Endometrial microvascular endothelial cells (primary cell): ENCODE data around the gene LDLRAD4. TPM values are rescaled to one million over a fixed set of nuclear protein-coding genes. Genes with fewer than 3 reads are reported as not detected.
"Not testable (repeated sequence)": the region's sequence is repeated elsewhere in the genome, so short reads cannot be mapped to it uniquely, and the experiment has no call there.

ENCODE experiments used
- in situ Hi-C: cut with HindIII; loops from 2 replicates; pipeline ENCODE4 v1.10.0; 2017; ENCODE audit warnings: low sequenced_read_pairs, low pct_unique_long_range_greater_than_20kb; ENCODE audit errors: inconsistent ontology term
- total RNA-seq: library from RNA; depleted of rRNA; stranded (reverse); fragments of >200 nt; gene quantifications from one replicate; pipeline ENCODE4 v1.2.3, GENCODE V29; 2015; ENCODE audit errors: inconsistent ontology term

The LDLRAD4 gene
- total RNA-seq, 1 donor from 2014 or later, result 0.93 TPM

DNA sequence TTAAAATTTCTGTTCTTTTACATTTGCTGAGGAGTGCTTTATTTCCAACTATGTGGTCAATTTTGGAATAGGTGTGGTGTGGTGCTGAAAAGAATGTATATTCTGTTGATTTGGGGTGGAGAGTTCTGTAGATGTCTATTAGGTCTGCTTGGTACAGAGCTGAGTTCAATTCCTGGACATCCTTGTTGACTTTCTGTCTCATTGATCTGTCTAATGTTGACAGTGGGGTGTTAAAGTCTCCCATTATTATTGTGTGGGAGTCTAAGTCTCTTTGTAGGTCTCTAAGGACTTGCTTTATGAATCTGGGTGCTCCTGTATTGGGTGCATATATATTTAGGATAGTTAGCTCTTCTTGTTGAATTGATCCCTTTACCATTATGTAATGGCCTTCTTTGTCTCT, 127.9 kb downstream of the LDLRAD4 start:
- in situ Hi-C loops, result not testable (repeated sequence)

DNA sequence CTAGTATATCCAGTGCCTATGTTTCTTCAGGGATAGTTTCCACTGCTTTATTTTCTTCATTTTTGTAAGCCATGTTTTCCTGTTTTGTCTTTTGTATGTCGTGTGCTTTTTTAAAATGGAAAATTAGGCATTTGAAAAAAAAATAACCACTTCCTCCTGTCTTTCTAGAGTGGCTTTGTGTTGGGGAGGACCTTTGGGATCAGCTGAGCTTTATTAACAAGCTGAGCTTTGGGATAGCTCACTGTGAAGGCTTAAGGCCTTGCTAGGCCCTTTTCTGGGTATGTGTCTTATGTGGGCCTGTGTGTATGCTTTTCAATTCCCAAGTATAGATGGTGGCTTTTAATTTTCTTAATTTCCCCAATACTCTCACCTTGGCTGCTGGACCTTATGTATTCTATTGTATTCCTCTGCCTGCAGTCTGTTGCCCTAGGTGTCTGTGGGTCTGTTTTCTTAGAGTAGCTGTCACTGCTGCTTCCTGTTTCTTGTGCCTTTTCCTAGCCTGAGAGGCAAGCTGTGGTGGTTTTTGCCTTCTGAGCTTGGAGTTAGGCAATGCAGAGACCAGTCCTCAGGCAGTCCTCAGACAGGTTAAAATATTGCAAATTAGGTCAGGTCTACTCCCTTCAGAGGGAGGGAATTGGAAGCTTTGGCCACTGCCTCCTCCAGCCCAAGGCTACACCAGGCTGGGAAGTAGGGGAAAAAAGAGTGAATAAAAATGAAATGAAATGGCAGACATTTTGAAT, 134.7 kb downstream of the LDLRAD4 start:
- in situ Hi-C loops, result no loop called here

DNA sequence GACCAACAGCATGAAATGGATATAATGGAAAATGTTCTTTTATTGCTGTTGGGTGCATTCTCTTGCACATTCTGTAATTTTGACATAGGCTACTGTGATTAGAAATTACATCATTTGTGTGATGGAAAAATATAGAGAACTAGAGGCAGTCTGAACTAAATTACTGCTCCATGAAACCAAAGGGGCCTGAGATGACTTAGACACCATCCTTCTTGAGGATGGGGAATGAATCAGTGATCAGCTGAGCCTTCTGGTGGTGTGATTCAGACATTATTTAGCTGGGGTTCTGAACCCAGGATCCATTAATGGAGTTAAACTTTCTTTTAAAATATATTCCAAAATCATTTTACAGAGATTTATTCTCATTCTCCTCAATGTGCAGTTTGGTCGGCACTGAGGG, 135.8 kb downstream of the LDLRAD4 start:
- in situ Hi-C loops, result no loop called here

DNA sequence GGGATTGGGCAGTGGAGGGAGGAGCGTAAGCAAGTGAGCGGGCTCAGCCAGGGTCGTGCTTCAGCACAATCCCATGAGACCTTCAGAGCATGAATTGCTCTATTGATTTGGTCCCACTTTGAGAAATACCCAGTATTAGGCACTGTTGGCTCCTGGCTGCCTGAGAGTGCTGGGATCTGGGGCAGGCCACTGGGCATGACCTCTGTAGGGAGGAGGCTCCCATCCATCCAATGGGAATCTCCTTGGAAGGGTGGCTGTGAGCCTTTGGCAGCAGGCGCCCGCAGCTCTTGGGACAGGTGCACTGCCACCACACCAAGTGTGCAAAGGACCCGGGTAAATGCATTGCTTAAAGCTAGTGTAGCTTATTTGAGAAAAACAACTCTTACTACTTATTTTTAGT, 137.5 kb downstream of the LDLRAD4 start:
- in situ Hi-C loops, result no loop called here

DNA sequence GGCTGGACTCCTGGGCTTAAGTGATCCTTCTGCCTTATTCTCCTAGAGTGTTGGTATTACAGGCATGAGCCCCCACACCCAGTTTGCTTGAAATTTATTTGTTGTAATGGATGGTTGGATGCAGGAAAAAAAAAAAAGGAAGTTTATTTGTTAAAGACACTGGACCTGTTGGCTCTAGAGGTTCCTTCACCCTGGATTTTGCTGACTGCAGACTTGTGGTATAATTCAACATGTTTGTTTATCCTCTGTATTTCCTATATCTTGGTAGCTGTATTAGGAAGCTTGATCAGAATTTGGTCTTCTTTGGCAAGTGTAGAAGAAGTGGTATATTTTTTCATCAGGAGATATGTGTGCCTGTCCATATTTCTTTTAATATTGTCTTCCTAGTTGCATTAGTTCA, 138.7 kb downstream of the LDLRAD4 start:
- in situ Hi-C loops, result no loop called here

DNA sequence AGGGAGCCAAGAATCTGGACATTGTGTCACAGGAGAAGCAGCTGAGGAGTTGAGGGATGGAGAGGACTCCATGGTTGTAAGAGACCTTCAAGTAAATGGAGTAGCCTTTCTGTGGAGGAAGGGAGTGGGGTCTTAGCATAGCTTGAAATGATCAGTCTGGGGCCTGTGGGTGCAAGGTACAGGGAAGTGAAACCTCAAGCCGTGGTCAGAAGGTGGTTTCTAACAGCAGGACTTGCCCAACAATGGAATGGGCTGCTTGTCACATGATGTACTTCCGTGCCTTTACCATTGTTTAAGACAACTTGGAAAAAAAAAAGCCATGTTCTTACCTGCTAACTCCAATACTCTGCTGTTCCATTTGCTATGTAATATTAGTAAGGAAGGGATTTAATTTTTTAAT, 140.7 kb downstream of the LDLRAD4 start:
- in situ Hi-C loops, result no loop called here

DNA sequence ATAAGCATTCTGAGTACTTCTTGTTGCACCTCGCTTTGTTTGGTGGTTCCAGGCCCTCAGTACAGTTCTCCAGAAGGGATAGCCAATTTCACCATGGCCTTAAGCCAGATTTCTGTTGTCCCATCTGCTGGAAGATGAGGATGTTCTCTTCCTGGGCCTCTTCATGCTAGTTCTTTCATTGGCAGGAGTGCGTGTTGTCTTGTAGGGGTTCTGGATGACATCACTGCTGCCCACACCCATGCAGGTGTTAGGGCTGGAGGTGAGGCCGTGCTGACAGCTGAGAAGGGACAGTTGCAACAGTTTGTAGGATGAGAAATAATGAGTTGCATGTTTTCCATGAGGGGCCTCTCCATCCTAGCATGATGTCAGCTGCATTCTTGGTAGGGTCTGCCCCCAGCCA, 142.9 kb downstream of the LDLRAD4 start:
- in situ Hi-C loops, result no loop called here

DNA sequence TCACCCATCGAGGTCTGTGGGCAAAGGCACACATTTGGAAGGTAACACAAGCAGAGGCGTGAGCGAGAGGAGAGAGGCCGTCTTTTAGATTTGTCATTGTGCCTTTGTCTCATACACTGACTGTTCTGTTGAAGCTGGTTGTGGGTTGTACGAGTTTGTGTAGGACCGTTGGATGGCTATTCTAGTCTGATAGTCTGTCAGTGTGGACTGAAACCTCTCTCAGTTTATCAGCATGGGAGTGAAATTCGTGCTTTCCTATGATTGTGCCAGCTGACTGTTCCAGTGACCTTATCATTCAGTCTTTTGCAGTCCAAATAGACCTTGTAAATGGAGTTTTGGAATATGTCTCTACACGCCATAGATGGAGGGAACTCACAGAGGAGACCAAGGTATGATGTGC, 143.5 kb downstream of the LDLRAD4 start:
- in situ Hi-C loops, result no loop called here

DNA sequence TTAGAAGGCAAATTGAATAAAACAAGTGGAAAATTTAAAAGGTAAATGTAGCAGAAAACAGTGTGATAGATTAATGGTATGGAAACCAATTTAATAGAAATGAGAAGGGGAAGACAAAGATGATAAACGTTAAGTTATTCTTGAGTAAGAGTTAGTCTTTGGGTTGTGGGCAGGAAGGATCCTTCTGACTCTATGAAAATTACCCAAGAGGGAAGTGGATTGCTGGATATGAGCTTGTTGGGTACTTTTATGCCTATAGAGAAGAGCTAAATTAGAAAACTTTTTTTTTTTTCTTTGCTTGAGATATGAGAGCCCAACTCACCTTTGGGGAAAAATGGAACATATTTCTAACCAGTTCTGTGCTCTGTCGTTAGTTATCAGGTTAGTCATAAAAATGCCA, 144.0 kb downstream of the LDLRAD4 start:
- in situ Hi-C loops, result no loop called here

DNA sequence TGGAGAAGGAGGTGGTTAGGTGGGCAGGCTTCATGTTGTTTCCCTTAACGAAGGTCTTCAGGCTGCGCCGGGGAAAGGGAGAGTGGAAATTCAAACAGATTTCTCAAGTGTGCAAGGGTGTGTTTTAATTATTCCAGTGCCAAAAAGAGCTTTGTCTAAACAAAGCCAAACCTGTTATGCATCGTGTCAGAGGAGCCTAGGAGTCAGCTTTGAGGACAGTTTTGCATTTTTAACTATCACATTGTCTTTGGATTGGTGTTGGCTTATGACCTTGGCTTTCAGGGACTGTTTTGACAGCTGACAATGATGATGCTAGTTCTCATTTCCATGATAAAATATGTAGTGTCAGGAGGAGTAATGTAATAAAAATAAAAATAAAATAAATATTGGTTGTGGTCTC, 144.8 kb downstream of the LDLRAD4 start:
- in situ Hi-C loops, result no loop called here

DNA sequence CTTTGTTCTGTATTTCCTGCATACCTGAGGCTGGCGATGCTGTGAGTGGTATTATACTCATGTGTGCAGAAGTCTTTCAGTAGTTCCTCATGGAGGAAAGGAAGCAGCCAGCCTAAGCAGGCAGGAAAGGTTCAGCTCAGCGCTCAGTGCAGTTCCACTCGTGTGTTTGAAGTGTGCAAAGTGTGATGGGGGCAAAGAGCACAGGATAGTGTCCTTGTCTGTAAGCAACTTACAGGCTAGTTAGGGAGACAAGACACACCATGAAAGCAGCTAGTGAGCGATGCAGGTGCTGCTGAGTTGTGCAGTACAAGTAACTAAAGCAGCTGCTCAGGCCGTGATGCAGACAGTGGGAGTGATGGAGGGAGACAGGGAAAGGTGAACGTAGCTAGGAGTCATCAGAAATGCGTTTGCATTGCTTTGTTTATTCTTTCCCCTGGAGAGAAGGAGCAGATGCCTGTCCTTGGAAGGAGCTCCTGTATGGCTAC, 146.2 kb downstream of the LDLRAD4 start:
- in situ Hi-C loops, result no loop called here

DNA sequence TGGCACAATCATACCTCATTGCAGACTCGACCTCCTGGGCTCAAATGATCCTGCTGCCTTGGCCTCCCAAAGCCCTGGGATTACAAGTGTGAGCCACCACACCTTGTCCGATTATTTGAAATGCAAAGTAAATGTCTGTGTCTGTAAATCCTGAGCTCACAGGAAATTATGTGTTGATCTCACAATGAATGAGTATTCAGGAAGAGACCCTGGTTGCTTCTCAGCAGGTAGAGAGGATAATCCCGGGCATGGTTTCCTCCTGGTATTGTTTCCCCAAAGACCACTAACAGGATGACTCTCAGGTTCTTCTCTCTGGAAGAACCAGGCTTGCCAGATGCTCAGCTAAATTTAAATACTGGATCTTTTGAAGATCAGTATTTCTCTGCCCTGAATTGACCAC, 147.6 kb downstream of the LDLRAD4 start:
- in situ Hi-C loops, result no loop called here

DNA sequence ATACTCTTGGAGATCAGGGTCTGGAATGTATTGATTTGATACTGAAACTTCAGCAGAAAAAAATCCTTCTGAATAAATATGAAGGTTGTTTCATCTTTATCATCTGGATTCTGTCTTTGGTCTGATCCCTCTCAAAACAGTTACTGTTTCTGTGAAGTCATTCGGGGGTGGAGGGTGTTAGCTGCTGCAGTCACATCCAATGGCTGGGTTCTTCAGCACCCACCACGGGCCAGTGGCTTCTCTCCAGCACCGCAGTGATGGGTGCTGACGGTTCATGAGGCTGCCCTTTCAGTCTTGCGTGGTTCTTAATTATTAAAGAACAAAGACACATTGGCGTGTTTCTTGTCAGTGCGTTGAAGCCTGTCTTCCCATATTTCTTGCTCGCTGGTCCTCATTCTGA, 148.0 kb downstream of the LDLRAD4 start:
- in situ Hi-C loops, result no loop called here

DNA sequence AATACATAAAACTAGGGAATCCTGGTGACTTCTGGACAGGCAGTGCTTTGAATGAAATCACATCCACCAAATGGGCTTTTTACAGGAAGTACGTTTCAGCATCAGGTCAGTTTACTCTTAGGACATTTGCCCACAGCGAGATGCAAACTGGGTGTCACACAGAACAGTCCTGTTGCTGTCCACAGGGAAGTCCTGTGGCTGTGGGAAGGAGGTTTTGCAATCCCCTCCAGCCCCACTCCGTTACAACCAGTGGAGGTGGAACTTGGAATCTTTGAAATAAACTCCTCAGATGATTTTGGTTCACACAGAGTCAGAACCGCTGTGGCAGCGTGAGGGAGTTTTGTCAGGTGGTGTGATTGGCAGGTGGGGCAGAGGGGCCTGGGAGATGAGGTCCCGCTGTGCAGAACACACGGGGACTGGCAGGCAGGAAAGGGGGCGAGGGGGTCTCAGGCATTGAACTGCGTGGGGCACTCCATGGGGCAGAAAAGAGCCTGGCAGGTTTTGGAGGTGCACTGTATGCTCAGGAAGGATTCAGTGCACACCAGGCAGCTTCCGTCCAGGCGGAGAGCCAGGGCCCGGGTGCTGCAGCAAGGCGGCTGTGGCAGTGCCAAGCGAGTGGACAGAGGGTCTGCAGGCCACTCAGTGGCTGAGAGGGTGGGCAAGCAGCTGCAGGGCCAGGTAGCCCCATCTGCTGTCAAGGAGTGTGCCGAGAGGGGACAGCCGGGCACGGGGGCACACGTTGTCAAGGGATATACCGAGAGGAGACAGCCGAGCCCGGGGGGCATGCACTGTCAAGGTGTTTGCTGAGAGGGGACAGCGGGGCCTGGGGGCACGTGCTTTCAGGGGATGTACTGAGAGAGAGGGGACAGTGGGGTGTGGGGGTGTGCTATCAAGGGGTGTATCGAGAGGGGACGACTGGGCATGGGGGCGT, 148.7 kb downstream of the LDLRAD4 start:
- in situ Hi-C loops, result no loop called here

DNA sequence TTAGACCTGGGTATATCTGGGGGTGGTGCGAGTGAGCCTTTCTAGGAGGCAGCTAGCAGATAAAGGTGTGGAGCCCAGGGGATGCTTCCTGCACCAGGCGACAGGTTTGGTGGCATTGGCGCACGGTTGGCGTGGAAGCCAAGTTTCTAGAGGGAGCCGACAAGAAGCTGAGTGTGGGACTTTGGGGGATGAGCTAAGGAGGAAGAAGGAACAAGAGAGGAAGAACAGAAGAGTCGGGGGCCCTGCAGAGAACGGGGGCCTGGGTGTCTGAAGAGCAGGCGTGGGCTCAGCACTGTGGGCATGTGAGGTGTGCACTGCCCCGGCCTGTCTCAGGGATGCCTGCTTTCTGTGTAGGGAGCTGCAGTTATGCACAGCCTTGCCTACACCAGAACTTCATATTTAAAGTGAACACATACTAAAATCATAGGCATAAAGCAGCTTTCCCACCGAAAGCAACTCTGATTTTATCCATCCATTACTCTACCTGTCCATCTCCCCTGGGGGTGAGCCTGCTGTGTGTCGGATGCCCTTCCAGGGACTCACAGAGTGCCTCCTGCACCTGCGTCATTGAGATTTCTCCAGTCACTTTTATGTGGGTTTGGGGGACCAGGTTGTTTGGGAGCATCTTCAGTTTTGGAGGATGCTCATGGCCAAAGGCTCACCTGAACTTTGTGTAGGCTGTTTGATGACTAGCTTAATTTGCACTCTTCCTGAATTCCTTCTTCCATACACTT, 149.7 kb downstream of the LDLRAD4 start:
- in situ Hi-C loops, result no loop called here

DNA sequence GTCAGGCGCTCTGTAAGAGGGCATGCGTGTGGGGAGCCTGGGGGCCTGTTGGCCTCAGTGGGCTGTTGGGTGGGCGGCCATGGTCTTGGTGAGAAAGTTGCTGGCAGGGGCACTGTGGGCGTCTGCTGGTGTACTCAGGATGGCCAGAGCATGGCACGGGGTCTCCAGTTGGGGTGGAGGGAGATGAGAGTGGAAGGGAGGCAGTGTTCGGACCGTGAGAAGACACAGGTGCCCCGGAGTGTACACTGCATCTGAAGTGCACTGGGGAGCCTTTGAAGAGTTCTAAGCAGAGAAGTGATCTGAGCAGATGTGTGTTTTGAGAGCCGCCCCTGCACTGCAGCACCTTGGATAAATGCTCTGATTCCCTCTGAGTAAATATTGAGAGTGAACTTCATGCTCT, 150.8 kb downstream of the LDLRAD4 start:
- in situ Hi-C loops, result no loop called here

DNA sequence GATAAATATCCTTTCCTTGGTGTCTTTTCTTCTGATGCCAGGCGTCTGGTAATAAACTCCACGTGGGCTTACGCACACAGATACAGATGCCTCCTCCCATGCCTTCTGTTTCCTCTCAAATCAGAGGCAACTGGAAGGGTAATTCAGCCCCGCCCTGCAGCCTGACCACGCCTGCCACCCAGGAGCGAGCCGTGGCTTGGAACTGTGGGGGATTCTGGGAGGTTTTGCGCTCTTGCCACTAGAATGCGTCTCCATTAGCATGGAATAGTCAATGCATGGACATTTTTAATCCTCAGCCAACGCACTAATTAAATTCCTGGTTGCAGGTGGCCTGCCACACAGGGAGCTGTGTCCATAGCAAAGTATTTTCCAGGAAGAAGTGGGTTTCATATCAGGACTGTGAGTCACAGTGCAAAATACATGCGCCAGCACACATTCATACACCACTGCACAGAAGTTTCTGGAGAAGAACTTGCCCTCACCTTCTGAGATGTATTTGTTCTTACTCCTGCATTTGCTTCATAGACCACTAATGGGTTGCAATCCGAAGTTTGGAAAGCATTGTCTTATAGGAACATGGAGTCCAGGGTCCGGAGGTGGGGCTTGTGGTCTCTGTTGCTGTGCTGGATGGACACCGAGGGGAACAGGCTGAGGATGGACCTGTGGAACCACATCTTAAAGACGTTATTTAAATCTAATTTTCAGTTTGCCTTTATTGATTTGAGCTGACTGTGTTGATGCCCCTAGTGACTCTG, 151.4 kb downstream of the LDLRAD4 start:
- in situ Hi-C loops, result no loop called here

DNA sequence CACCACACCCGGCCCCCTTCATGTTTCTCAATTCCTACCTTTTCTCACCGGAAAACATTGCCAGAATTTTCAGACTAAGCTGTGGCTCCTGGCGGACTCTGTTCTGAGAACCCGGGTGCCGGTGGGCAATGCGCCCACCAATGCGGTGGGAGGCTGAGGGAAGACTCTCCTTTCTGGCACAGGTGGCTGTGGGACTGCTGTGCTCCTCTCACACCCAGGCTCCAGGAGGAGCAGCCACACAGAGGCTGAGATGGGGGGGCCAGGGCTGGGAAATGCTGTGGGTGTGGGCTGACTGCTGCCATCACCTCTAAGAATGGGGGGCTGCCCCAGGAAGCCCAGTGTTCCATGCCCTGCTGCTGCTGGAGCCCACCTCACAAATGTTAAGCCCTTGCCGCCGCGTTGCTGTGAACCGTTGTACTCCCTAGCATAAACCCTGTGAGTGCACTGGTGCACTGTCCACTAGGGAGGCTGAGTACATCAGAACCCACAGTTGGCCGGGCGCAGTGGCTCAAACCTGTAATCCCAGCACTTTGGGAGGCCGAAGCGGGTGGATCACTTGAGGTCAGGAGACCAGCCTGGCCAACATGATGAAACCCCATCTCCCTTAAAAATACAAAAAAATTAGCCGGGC, 152.6 kb downstream of the LDLRAD4 start:
- in situ Hi-C loops, result no loop called here
